Activated T-helper 1 cell treated with anti-CD3 and anti-CD28 coated beads, Interleukin-12 subunit alpha, Interleukin-12 subunit beta, Interleukin-2, Interleukin-4 antibody, amounts not matched to agents 30 ng/mL and 10 ng/mL and 1 ng/mL, durations not matched to agents 14 hours and 24 hours and 36 hours (primary cell): ENCODE data around the gene IRAG1. TPM values are rescaled to one million over a fixed set of nuclear protein-coding genes. Genes with fewer than 3 reads are reported as not detected.

ENCODE experiments used
- DNase-seq: peaks from one replicate; pipeline ENCODE4 v3.0.0; 2021; ENCODE audit warnings: low spot score
- H3K27ac Mint-ChIP-seq: one replicate; pipeline ENCODE4 v1.8.0; 2021; ENCODE audit warnings: mild to moderate bottlenecking, mixed read lengths
- H3K27me3 Mint-ChIP-seq: one replicate; pipeline ENCODE4 v1.8.0; 2022; ENCODE audit warnings: mild to moderate bottlenecking, moderate library complexity, mixed read lengths; ENCODE audit not compliant: insufficient read depth
- H3K36me3 Mint-ChIP-seq: one replicate; pipeline ENCODE4 v1.8.0; 2021; ENCODE audit warnings: low read depth, mixed read lengths
- H3K4me1 Mint-ChIP-seq: one replicate; pipeline ENCODE4 v1.8.0; 2021; ENCODE audit warnings: low read depth, mixed read lengths
- H3K4me3 Mint-ChIP-seq: one replicate; pipeline ENCODE4 v1.8.0; 2021; ENCODE audit warnings: mild to moderate bottlenecking, moderate library complexity, mixed read lengths
- H3K9me3 Mint-ChIP-seq: one replicate; pipeline ENCODE4 v1.8.0; 2021; ENCODE audit warnings: mixed read lengths
- intact Hi-C: fragments of 100-400 bp; cut with micrococcal nuclease; formaldehyde crosslinking; loops from one replicate; pipeline ENCODE4 v1.15.1; 2024
- total RNA-seq: library from RNA; stranded (reverse); gene quantifications from 2 replicates; pipeline ENCODE4 v1.2.3, GENCODE V29; 2022

Gene IRAG1
- total RNA-seq, 1 donor from 2014 or later, result not detected

GRCh38 chr11:10655943-10656576, 37.5 kb downstream of the IRAG1 start:
- no peaks in the 10 kb centered on the region for H3K9me3 Mint-ChIP-seq
- H3K4me3 Mint-ChIP-seq, result no peak overlapping the region
- no peak for DNase-seq
- H3K27ac Mint-ChIP-seq, result no peak overlapping the region
- peaks cover 42% of the 10 kb centered on the region for H3K4me1 Mint-ChIP-seq
- intact Hi-C loops, result loop anchor here (5.0 kb wide), 2 partner anchors 114 to 199 kb away; partner anchors contain the start of genes AMPD3 and RNF141
- H3K36me3 Mint-ChIP-seq, result no peaks in the 10 kb centered on the region
- peaks cover 3% of the 10 kb centered on the region for H3K27me3 Mint-ChIP-seq

- Mint-ChIP-seq H3K27me3 (peaks cover 2% of the 10 kb centered on the region), H3K4me1 (peaks cover 42% of the 10 kb centered on the region), H3K9me3 (no peaks in the 10 kb centered on the region), H3K4me3 (no peak overlapping the region), H3K36me3 (no peaks in the 10 kb centered on the region), H3K27ac (no peak overlapping the region)
- no peak for DNase-seq
- intact Hi-C loops, result loop anchor here (5.0 kb wide), 2 partner anchors 113 to 198 kb away; partner anchors contain the start of genes AMPD3 and RNF141
Measured at GRCh38 chr11:10655227-10655626, 38.3 kb downstream of the IRAG1 start.

GRCh38 chr11:10654811-10655150, 38.8 kb downstream of the IRAG1 start:
- no peaks in the 10 kb centered on the region for H3K9me3 Mint-ChIP-seq
- no peaks in the 10 kb centered on the region for H3K36me3 Mint-ChIP-seq
- H3K27ac Mint-ChIP-seq, result no peak overlapping the region
- intact Hi-C loops, result loop anchor here (1.0 to 5.0 kb wide), 5 partner anchors 81 to 248 kb away; partner anchors contain the start of genes AMPD3 and RNF141
- no peak for DNase-seq
- H3K27me3 Mint-ChIP-seq, result peaks cover 2% of the 10 kb centered on the region
- H3K4me1 Mint-ChIP-seq, result peaks cover 39% of the 10 kb centered on the region
- no peak overlapping the region for H3K4me3 Mint-ChIP-seq

GRCh38 chr11:10653946-10654810, 39.4 kb downstream of the IRAG1 start:
- peaks cover 33% of the 10 kb centered on the region for H3K4me1 Mint-ChIP-seq
- no peak overlapping the region for H3K27ac Mint-ChIP-seq

GRCh38 chr11:10653261-10653660, 40.3 kb downstream of the IRAG1 start:
- H3K9me3 Mint-ChIP-seq, result no peaks in the 10 kb centered on the region

More at GRCh38 chr11:10653946-10654810, 39.4 kb downstream of the IRAG1 start:
- H3K27me3 Mint-ChIP-seq, result peaks cover 2% of the 10 kb centered on the region
- H3K4me3 Mint-ChIP-seq, result no peak overlapping the region
- no peaks in the 10 kb centered on the region for H3K9me3 Mint-ChIP-seq
- intact Hi-C loops, result loop anchor here (1.0 kb wide), 3 partner anchors 81 to 248 kb away; no protein-coding TSS in a partner anchor
- DNase-seq, result peak; percentile 16
- no peaks in the 10 kb centered on the region for H3K36me3 Mint-ChIP-seq

GRCh38 chr11:10651656-10652361, 41.7 kb downstream of the IRAG1 start:
- Mint-ChIP-seq H3K9me3 (no peaks in the 10 kb centered on the region), H3K36me3 (no peaks in the 10 kb centered on the region), H3K27me3 (peaks cover 2% of the 10 kb centered on the region), H3K4me1 (peaks cover 17% of the 10 kb centered on the region), H3K4me3 (no peak overlapping the region), H3K27ac (no peak overlapping the region)
- intact Hi-C loops, result no loop called here
- no peak for DNase-seq

More at GRCh38 chr11:10653261-10653660, 40.3 kb downstream of the IRAG1 start:
- Mint-ChIP-seq H3K27ac (no peak overlapping the region), H3K27me3 (peaks cover 2% of the 10 kb centered on the region), H3K36me3 (no peaks in the 10 kb centered on the region), H3K4me1 (peaks cover 25% of the 10 kb centered on the region), H3K4me3 (no peak overlapping the region)
- intact Hi-C loops, result no loop called here
- no peak for DNase-seq

GRCh38 chr11:10650630-10651029, 42.9 kb downstream of the IRAG1 start:
- DNase-seq, result no peak
- peaks cover 13% of the 10 kb centered on the region for H3K4me1 Mint-ChIP-seq
- no peaks in the 10 kb centered on the region for H3K36me3 Mint-ChIP-seq
- intact Hi-C loops, result no loop called here
- no peak overlapping the region for H3K27ac Mint-ChIP-seq
- H3K27me3 Mint-ChIP-seq, result peaks cover 5% of the 10 kb centered on the region
- H3K9me3 Mint-ChIP-seq, result no peaks in the 10 kb centered on the region
- no peak overlapping the region for H3K4me3 Mint-ChIP-seq

- Mint-ChIP-seq H3K27me3 (peaks cover 5% of the 10 kb centered on the region), H3K36me3 (no peaks in the 10 kb centered on the region), H3K27ac (no peak overlapping the region), H3K9me3 (no peaks in the 10 kb centered on the region), H3K4me3 (no peak overlapping the region), H3K4me1 (peaks cover 13% of the 10 kb centered on the region)
- intact Hi-C loops, result no loop called here
- DNase-seq, result no peak
Measured at GRCh38 chr11:10650166-10650565, 43.4 kb downstream of the IRAG1 start.

GRCh38 chr11:10648871-10649270, 44.7 kb downstream of the IRAG1 start:
- peaks cover 5% of the 10 kb centered on the region for H3K27me3 Mint-ChIP-seq
- H3K9me3 Mint-ChIP-seq, result no peaks in the 10 kb centered on the region
- no peak overlapping the region for H3K4me3 Mint-ChIP-seq
- no peak for DNase-seq
- H3K27ac Mint-ChIP-seq, result no peak overlapping the region
- intact Hi-C loops, result no loop called here
- H3K4me1 Mint-ChIP-seq, result peaks cover 6% of the 10 kb centered on the region
- no peaks in the 10 kb centered on the region for H3K36me3 Mint-ChIP-seq

GRCh38 chr11:10646681-10647355, 46.7 kb downstream of the IRAG1 start:
- no peaks in the 10 kb centered on the region for H3K9me3 Mint-ChIP-seq
- DNase-seq, result no peak
- H3K36me3 Mint-ChIP-seq, result no peaks in the 10 kb centered on the region
- no peak overlapping the region for H3K4me3 Mint-ChIP-seq
- no peak overlapping the region for H3K27ac Mint-ChIP-seq
- H3K27me3 Mint-ChIP-seq, result peaks cover 2% of the 10 kb centered on the region
- intact Hi-C loops, result no loop called here
- peaks cover 6% of the 10 kb centered on the region for H3K4me1 Mint-ChIP-seq

GRCh38 chr11:10646005-10646404, 47.5 kb downstream of the IRAG1 start:
- intact Hi-C loops, result no loop called here

GRCh38 chr11:10645212-10645795, 48.3 kb downstream of the IRAG1 start:
- peaks cover 6% of the 10 kb centered on the region for H3K4me1 Mint-ChIP-seq
- peaks cover 2% of the 10 kb centered on the region for H3K27me3 Mint-ChIP-seq
- intact Hi-C loops, result no loop called here
- no peak overlapping the region for H3K4me3 Mint-ChIP-seq
- H3K27ac Mint-ChIP-seq, result no peak overlapping the region
- no peaks in the 10 kb centered on the region for H3K36me3 Mint-ChIP-seq
- no peaks in the 10 kb centered on the region for H3K9me3 Mint-ChIP-seq
- DNase-seq, result no peak

More at GRCh38 chr11:10646005-10646404, 47.5 kb downstream of the IRAG1 start:
- Mint-ChIP-seq H3K4me3 (no peak overlapping the region), H3K9me3 (no peaks in the 10 kb centered on the region), H3K27ac (no peak overlapping the region), H3K4me1 (peaks cover 6% of the 10 kb centered on the region), H3K36me3 (no peaks in the 10 kb centered on the region), H3K27me3 (peaks cover 2% of the 10 kb centered on the region)
- DNase-seq, result no peak
